Keratinocyte (primary cell): ENCODE results near the gene ITGB8. TPM values are rescaled to one million over a fixed set of nuclear protein-coding genes. Genes with fewer than 3 reads are reported as not detected.

Experiments
- DNase-seq: peaks from one replicate; pipeline ENCODE4 v3.0.0-alpha.2; 2011; ENCODE audit warnings: low read depth, missing footprints, low spot score
- FAIRE-seq: peaks from 2 replicates; lab custom pipeline; 2011; peaks lifted over from hg19 to GRCh38; lab: Jason Lieb, UNC
- H2AFZ ChIP-seq: 2 replicates; pipeline ENCODE4 v1.6.0; 2012; ENCODE audit warnings: low read length, control low read depth, inconsistent platforms; ENCODE audit not compliant: control insufficient read depth
- H3K27ac ChIP-seq: 2 replicates; pipeline ENCODE4 v1.5.1; 2011; ENCODE audit warnings: low read length; ENCODE audit not compliant: control insufficient read depth, insufficient read depth
- H3K27me3 ChIP-seq: 3 replicates; pipeline ENCODE4 v1.6.0; 2011; ENCODE audit warnings: low read length; ENCODE audit not compliant: control insufficient read depth, insufficient read depth; ENCODE audit errors: extremely low read depth
- H3K36me3 ChIP-seq, 2 experiments: 2 replicates in 1 of 2; 3 replicates in 1 of 2; pipeline ENCODE4 v1.5.1; 2011; ENCODE audit warnings: low read length in 2 of 2, mild to moderate bottlenecking in 1 of 2; ENCODE audit not compliant: control insufficient read depth in 2 of 2, insufficient read depth in 2 of 2; ENCODE audit errors: extremely low read depth in 1 of 2
- H3K4me1 ChIP-seq: 3 replicates; pipeline ENCODE4 v1.5.1; 2011; ENCODE audit warnings: low read length; ENCODE audit not compliant: control insufficient read depth, insufficient read depth; ENCODE audit errors: extremely low read depth
- H3K4me2 ChIP-seq: 3 replicates; pipeline ENCODE4 v1.6.0; 2011; ENCODE audit warnings: low read depth, low read length; ENCODE audit not compliant: control insufficient read depth, insufficient read depth; ENCODE audit errors: extremely low read depth
- H3K4me3 ChIP-seq, 3 experiments: fragments of 200-600 bp in 1 of 3; sonication (generic) in 1 of 3; 2 replicates in 2 of 3; 3 replicates in 1 of 3; pipeline ENCODE4 v1.5.1; 2011 to 2016; ENCODE audit warnings: low read length in 3 of 3, mild to moderate bottlenecking in 3 of 3, control low read depth in 2 of 3, inconsistent platforms in 1 of 3, low read depth in 1 of 3, mixed read lengths in 1 of 3, mixed run types in 1 of 3, moderate library complexity in 1 of 3; ENCODE audit not compliant: control insufficient read depth in 2 of 3, insufficient read depth in 2 of 3; ENCODE audit errors: extremely low read depth in 1 of 3
- H3K79me2 ChIP-seq: 2 replicates; pipeline ENCODE4 v1.6.0; 2012; ENCODE audit warnings: low read length; ENCODE audit not compliant: control insufficient read depth, insufficient read depth
- H3K9ac ChIP-seq: 3 replicates; pipeline ENCODE4 v1.6.0; 2011; ENCODE audit warnings: low read length; ENCODE audit not compliant: control insufficient read depth, insufficient read depth; ENCODE audit errors: extremely low read depth
- H3K9me1 ChIP-seq: 3 replicates; pipeline ENCODE4 v1.6.0; 2011; ENCODE audit warnings: low read length; ENCODE audit not compliant: control insufficient read depth, insufficient read depth; ENCODE audit errors: extremely low read depth
- H3K9me3 ChIP-seq: 2 replicates; pipeline ENCODE4 v1.5.1; 2012; ENCODE audit warnings: low read depth, low read length; ENCODE audit not compliant: control insufficient read depth
- H4K20me1 ChIP-seq: 3 replicates; pipeline ENCODE4 v1.6.0; 2011; ENCODE audit warnings: low read length; ENCODE audit not compliant: control insufficient read depth, insufficient read depth; ENCODE audit errors: extremely low read depth
- CTCF ChIP-seq, 3 experiments: IDR thresholded peaks in 1 of 3; conservative IDR thresholded peaks in 1 of 3; optimal IDR thresholded peaks in 1 of 3; 2 replicates in 2 of 3; 3 replicates in 1 of 3; pipeline versions ENCODE3 to v1.5.1; 2011; ENCODE audit warnings: low read length in 3 of 3, mild to moderate bottlenecking in 3 of 3, moderate library complexity in 2 of 3, control low read depth in 1 of 3, inconsistent platforms in 1 of 3; ENCODE audit not compliant: insufficient read depth in 2 of 3; ENCODE audit errors: extremely low read depth in 1 of 3
- EZH2 ChIP-seq: IDR thresholded peaks from one replicate; pipeline ENCODE4 v1.6.1; 2012; ENCODE audit warnings: inconsistent platforms, mild to moderate bottlenecking, low read length, moderate library complexity
- dilution Hi-C: fragments of 300-500 bp; cut with MboI; formaldehyde crosslinking; loops from one replicate; pipeline ENCODE4 v1.7.0; 2020; ENCODE audit warnings: low sequenced_read_pairs; ENCODE audit not compliant: extremely low pct_ligation_motif_present
- polyA plus RNA-seq, 5 experiments: library from polyadenylated mRNA; depleted of rRNA in 3 of 5; stranded (reverse) in 3 of 5; stranded (forward) in 1 of 5; unstranded in 1 of 5; fragments of >200 nt; gene quantifications; 1 replicate in 1 of 5; 2 replicates in 3 of 5; 3 replicates in 1 of 5; pipeline versions ENCODE4 v1.2.1 to v1.2.3, GENCODE V29; 2011 to 2012; ENCODE audit warnings: missing spikeins in 2 of 5, low read depth in 1 of 5, low replicate concordance in 1 of 5

ITGB8 gene
- polyA plus RNA-seq, 1 donor (not counting 4 experiments of a cell fraction or from before 2014, with no cell fraction given): 10.9 TPM

- Histone ChIP-seq H3K4me3 (no peak overlapping the region), H2AFZ (no peak overlapping the region), H3K36me3 (no peaks in the 10 kb centered on the region), H3K9me1 (no peaks in the 10 kb centered on the region), H3K27ac (no peak overlapping the region), H3K4me1 (no peaks in the 10 kb centered on the region), H3K9ac (no peak overlapping the region), H3K79me2 (no peaks in the 10 kb centered on the region), H3K9me3 (no peaks in the 10 kb centered on the region), H3K4me2 (no peak overlapping the region), H4K20me1 (no peaks in the 10 kb centered on the region), H3K27me3 (no peaks in the 10 kb centered on the region)
- TF ChIP-seq EZH2: no peak
- DNase-seq (no peak), FAIRE-seq (no peak)
- dilution Hi-C loops: no loop called here
Observed at GRCh38 chr7:20449176-20449575, 118.5 kb downstream of the ITGB8 start.

GRCh38 chr7:20450536-20450935 is 119.8 kb downstream of the ITGB8 start:
- Histone ChIP-seq H4K20me1 (no peaks in the 10 kb centered on the region), H3K27me3 (no peaks in the 10 kb centered on the region), H3K9me1 (no peaks in the 10 kb centered on the region), H3K9me3 (no peaks in the 10 kb centered on the region), H3K36me3 (no peaks in the 10 kb centered on the region), H3K79me2 (no peaks in the 10 kb centered on the region), H2AFZ (no peak overlapping the region), H3K27ac (no peak overlapping the region), H3K9ac (no peak overlapping the region), H3K4me3 (no peak overlapping the region), H3K4me1 (no peaks in the 10 kb centered on the region), H3K4me2 (no peak overlapping the region)
- no peak for FAIRE-seq
- no peak for DNase-seq
- dilution Hi-C loops: no loop called here
- no peak for TF ChIP-seq EZH2
- TF ChIP-seq CTCF (optimal IDR thresholded peaks at IDR 0.05 in 1 of 3, IDR thresholded peaks at IDR 0.05 in 1 of 3, conservative IDR thresholded peaks at IDR 0.05 in 1 of 3; ENCODE audit: extremely low read depth in 1 of 3, insufficient read depth in 2 of 3, low read length in 3 of 3): no peak

- H2AFZ ChIP-seq: no peak overlapping the region
- dilution Hi-C loops: no loop called here
Observed at GRCh38 chr7:20454202-20454601, 123.5 kb downstream of the ITGB8 start.

More at GRCh38 chr7:20454202-20454601, 123.5 kb downstream of the ITGB8 start:
- Histone ChIP-seq H3K27me3 (no peaks in the 10 kb centered on the region), H3K27ac (no peak overlapping the region), H3K9me3 (no peaks in the 10 kb centered on the region), H3K79me2 (no peaks in the 10 kb centered on the region), H3K36me3 (no peaks in the 10 kb centered on the region), H3K4me1 (no peaks in the 10 kb centered on the region), H3K9ac (no peak overlapping the region), H4K20me1 (no peaks in the 10 kb centered on the region), H3K9me1 (no peaks in the 10 kb centered on the region), H3K4me2 (no peak overlapping the region), H3K4me3 (no peak overlapping the region)
- FAIRE-seq (no peak), DNase-seq (no peak)
- TF ChIP-seq CTCF (optimal IDR thresholded peaks at IDR 0.05 in 1 of 3, IDR thresholded peaks at IDR 0.05 in 1 of 3, conservative IDR thresholded peaks at IDR 0.05 in 1 of 3; ENCODE audit: extremely low read depth in 1 of 3, insufficient read depth in 2 of 3, low read length in 3 of 3) (no peak), EZH2 (no peak)
